Measurements from ENCODE around the gene NDUFAF2.

DNA sequence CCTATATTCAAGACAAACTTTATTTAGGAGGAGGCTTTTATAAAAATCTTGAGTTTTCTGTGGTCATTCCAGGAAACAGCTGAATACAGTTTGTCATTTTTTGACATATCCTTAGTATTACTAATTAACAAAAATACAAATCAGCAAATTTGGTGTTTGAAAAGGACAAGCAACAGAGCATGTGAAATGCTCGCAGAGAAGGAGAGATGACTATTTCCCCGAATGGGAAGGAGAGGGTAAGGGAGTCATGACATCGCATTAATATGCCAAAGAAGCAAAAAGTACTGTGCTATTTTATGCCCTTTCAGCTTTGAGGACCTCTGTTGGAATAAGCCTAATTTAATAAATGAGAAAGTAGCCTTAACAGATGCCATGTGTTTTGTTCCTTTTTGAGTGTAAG, 215.5 kb downstream of the NDUFAF2 start:
- TF ChIP-seq CHD2 (IDR thresholded peaks at IDR 0.05; ENCODE audit: low read length) (no peak), RAD21 (IDR thresholded peaks at IDR 0.05 in 1 of 2, conservative IDR thresholded peaks at IDR 0.05 in 1 of 2; ENCODE audit: low read depth in 2 of 2, low read length in 2 of 2) (no peak), CEBPB (IDR thresholded peaks at IDR 0.05; ENCODE audit: low read depth, low read length) (no peak), SIX5 (IDR thresholded peaks at IDR 0.05; ENCODE audit: low read depth, low read length) (no peak), POLR2A (IDR thresholded peaks at IDR 0.05; ENCODE audit: control extremely low read depth in 1 of 2, low read depth in 2 of 2, low read length in 2 of 2) (no peak), SP1 (IDR thresholded peaks at IDR 0.05; ENCODE audit: low read depth, low read length) (no peak), YY1 (IDR thresholded peaks at IDR 0.05; ENCODE audit: low read depth, low read length) (no peak)
- TF ChIP-seq, protein P1, sequence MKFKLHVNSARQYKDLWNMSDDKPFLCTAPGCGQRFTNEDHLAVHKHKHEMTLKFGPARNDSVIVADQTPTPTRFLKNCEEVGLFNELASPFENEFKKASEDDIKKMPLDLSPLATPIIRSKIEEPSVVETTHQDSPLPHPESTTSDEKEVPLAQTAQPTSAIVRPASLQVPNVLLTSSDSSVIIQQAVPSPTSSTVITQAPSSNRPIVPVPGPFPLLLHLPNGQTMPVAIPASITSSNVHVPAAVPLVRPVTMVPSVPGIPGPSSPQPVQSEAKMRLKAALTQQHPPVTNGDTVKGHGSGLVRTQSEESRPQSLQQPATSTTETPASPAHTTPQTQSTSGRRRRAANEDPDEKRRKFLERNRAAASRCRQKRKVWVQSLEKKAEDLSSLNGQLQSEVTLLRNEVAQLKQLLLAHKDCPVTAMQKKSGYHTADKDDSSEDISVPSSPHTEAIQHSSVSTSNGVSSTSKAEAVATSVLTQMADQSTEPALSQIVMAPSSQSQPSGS (IDR thresholded peaks at IDR 0.05; ENCODE audit: low read length) = no peak
- TF ChIP-seq, protein P2, sequence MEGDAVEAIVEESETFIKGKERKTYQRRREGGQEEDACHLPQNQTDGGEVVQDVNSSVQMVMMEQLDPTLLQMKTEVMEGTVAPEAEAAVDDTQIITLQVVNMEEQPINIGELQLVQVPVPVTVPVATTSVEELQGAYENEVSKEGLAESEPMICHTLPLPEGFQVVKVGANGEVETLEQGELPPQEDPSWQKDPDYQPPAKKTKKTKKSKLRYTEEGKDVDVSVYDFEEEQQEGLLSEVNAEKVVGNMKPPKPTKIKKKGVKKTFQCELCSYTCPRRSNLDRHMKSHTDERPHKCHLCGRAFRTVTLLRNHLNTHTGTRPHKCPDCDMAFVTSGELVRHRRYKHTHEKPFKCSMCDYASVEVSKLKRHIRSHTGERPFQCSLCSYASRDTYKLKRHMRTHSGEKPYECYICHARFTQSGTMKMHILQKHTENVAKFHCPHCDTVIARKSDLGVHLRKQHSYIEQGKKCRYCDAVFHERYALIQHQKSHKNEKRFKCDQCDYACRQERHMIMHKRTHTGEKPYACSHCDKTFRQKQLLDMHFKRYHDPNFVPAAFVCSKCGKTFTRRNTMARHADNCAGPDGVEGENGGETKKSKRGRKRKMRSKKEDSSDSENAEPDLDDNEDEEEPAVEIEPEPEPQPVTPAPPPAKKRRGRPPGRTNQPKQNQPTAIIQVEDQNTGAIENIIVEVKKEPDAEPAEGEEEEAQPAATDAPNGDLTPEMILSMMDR (IDR thresholded peaks at IDR 0.05; ENCODE audit: control extremely low read depth in 1 of 3, insufficient read depth in 1 of 3, low read depth in 1 of 3, low read length in 3 of 3) = no peak
